Activated T-cell treated with anti-CD3 and anti-CD28 coated beads, Interleukin-2, amount 50 U/mL, for 24 hours (primary cell): ENCODE data around the gene STK32B.
"Not testable (repeated sequence)": the region's sequence is repeated elsewhere in the genome, so short reads cannot be mapped to it uniquely, and the experiment has no call there.

Source experiments
- DNase-seq: peaks from one replicate; pipeline ENCODE4 v3.0.0-alpha.2; 2020
- H3K27ac Mint-ChIP-seq: 2 replicates; pipeline ENCODE4 v1.8.0; 2020; ENCODE audit warnings: mild to moderate bottlenecking, mixed read lengths
- H3K27me3 Mint-ChIP-seq: 2 replicates; pipeline ENCODE4 v1.8.0; 2020; ENCODE audit warnings: mixed read lengths
- H3K36me3 Mint-ChIP-seq: 2 replicates; pipeline ENCODE4 v1.8.0; 2020; ENCODE audit warnings: low read depth, mixed read lengths
- H3K4me1 Mint-ChIP-seq: 2 replicates; pipeline ENCODE4 v1.8.0; 2020; ENCODE audit warnings: low read depth, mixed read lengths
- H3K4me3 Mint-ChIP-seq: 2 replicates; pipeline ENCODE4 v1.8.0; 2020; ENCODE audit warnings: mild to moderate bottlenecking, moderate library complexity, mixed read lengths
- H3K9me3 Mint-ChIP-seq: 2 replicates; pipeline ENCODE4 v1.8.0; 2020; ENCODE audit warnings: mixed read lengths

The STK32B gene

GRCh38 chr4:5423670-5424069 is 372.4 kb downstream of the STK32B start:
- DNase-seq = no peak
- no peaks in the 10 kb centered on the region for H3K9me3 Mint-ChIP-seq
- no peak overlapping the region for H3K27ac Mint-ChIP-seq
- no peaks in the 10 kb centered on the region for H3K27me3 Mint-ChIP-seq
- no peaks in the 10 kb centered on the region for H3K36me3 Mint-ChIP-seq
- no peaks in the 10 kb centered on the region for H3K4me1 Mint-ChIP-seq
- no peak overlapping the region for H3K4me3 Mint-ChIP-seq

GRCh38 chr4:5424211-5424610 is 372.9 kb downstream of the STK32B start:
- Mint-ChIP-seq H3K4me1 (no peaks in the 10 kb centered on the region), H3K27ac (no peak overlapping the region), H3K36me3 (no peaks in the 10 kb centered on the region), H3K4me3 (no peak overlapping the region), H3K27me3 (no peaks in the 10 kb centered on the region), H3K9me3 (no peaks in the 10 kb centered on the region)
- no peak for DNase-seq

GRCh38 chr4:5424901-5425300 is 373.6 kb downstream of the STK32B start:
- no peaks in the 10 kb centered on the region for H3K4me1 Mint-ChIP-seq
- no peaks in the 10 kb centered on the region for H3K36me3 Mint-ChIP-seq
- no peaks in the 10 kb centered on the region for H3K27me3 Mint-ChIP-seq
- no peak for DNase-seq
- no peak overlapping the region for H3K27ac Mint-ChIP-seq
- peaks cover 2% of the 10 kb centered on the region for H3K9me3 Mint-ChIP-seq
- no peak overlapping the region for H3K4me3 Mint-ChIP-seq

DNA sequence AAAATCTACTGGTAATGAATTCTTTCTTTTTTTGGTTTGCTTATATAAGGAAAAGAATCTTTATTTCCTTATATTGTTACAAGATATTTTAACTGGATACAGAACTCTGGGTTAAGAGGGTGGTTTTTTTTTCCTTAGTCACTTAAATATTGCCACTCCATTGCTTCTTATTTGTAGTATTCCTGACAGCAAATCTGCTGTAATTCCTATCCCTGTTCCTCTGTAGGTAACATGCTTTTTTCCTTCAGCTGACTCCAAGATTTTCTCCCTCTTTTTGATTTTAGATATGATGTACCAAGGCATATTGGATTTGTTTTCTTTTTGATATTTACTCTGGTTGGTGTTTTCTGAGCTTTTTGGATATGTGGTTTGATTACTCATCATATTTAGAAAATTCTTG is 378.5 kb downstream of the STK32B start:
- H3K4me1 Mint-ChIP-seq = no peaks in the 10 kb centered on the region
- no peak overlapping the region for H3K4me3 Mint-ChIP-seq
- H3K27ac Mint-ChIP-seq = no peak overlapping the region
- no peaks in the 10 kb centered on the region for H3K36me3 Mint-ChIP-seq
- DNase-seq = no peak
- peaks cover 3% of the 10 kb centered on the region for H3K27me3 Mint-ChIP-seq
- peaks cover 8% of the 10 kb centered on the region for H3K9me3 Mint-ChIP-seq

DNA sequence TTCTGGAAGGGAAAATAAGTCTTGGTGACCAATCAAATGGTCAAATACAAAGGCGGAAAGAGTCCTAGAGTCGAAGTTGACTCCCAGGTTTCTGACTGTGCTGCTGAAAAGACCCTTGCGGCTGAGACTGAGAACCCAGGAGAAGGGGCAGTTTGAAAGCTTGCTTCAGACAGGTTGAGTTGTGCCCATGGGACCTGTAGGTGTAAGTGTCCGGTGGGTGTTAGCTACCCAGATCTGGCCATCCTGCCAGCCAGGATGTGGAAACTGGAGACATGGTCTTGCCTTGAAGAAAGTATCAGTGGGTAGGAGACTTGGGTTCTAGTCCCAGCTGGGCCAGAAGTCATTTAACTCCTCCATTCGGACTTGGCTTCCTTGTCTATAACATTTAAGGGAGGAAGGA is 381.9 kb downstream of the STK32B start:
- Mint-ChIP-seq H3K9me3 (peaks cover 14% of the 10 kb centered on the region), H3K4me1 (no peaks in the 10 kb centered on the region), H3K36me3 (no peaks in the 10 kb centered on the region), H3K4me3 (no peak overlapping the region), H3K27ac (no peak overlapping the region), H3K27me3 (peaks cover 3% of the 10 kb centered on the region)
- no peak for DNase-seq

DNA sequence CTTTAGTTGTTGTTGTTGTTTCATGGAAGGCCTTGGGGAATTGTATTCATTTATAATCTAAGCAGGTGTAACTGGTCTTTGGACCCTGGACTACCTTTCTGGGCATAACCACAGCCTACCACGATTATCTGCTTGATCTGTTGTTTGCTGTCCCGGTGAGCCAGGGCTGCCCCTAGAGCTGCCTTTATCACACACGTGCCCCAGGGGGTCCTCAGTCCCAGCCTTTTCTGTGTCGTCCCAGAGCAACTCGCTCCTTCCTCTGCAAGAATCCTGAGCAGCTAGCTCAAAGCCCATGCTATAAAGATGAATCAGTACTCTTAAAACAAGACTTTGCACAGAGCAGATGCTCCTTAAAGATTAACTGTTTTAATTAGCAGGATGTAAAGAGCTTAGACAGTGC is 383.9 kb downstream of the STK32B start:
- Mint-ChIP-seq H3K27me3 (peaks cover 3% of the 10 kb centered on the region), H3K27ac (no peak overlapping the region), H3K4me1 (no peaks in the 10 kb centered on the region), H3K36me3 (no peaks in the 10 kb centered on the region), H3K9me3 (peaks cover 11% of the 10 kb centered on the region), H3K4me3 (no peak overlapping the region)
- DNase-seq = no peak

- no peak for DNase-seq
- Mint-ChIP-seq H3K4me1 (no peaks in the 10 kb centered on the region), H3K27ac (no peak overlapping the region), H3K4me3 (no peak overlapping the region), H3K27me3 (peaks cover 3% of the 10 kb centered on the region), H3K9me3 (peaks cover 8% of the 10 kb centered on the region), H3K36me3 (no peaks in the 10 kb centered on the region)
These were observed 384.5 kb downstream of the STK32B start for GRCh38 chr4:5435823-5436222.

DNA sequence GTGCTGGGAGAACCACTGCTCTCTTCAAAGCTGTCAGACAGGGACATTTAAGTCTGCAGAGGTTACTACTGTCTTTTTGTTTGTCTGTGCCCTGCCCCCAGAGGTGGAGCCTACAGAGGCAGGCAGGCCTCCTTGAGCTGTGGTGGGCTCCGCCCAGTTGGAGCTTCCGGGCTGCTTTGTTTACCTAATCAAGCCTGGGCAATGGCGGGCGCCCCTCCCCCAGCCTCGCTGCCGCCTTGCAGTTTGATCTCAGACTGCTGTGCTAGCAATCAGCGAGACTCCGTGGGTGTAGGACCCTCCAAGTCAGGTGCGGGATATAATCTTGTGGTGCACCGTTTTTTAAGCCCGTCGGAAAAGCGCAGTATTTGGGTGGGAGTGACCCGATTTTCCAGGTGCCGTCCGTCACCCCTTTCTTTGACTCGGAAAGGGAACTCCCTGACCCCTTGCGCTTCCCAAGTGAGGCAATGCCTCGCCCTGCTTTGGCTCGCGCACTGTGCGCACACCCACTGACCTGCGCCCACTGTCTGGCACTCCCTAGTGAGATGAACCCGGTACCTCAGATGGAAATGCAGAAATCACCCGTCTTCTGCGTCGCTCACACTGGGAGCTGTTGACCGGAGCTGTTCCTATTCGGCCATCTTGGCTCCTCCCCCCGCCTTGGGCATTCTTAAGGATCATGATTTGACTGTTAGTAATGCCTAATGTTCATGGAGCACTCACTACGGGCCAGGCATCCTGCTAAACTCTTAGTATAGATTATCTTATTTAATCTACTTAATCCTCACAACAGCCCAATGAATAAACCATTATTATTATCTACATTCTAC is 392.9 kb downstream of the STK32B start:
- DNase-seq, H3K9me3 Mint-ChIP-seq, H3K27ac Mint-ChIP-seq, H3K4me3 Mint-ChIP-seq, H3K4me1 Mint-ChIP-seq, H3K27me3 Mint-ChIP-seq, H3K36me3 Mint-ChIP-seq: not testable (repeated sequence)

- no peaks in the 10 kb centered on the region for H3K27me3 Mint-ChIP-seq
- H3K4me1 Mint-ChIP-seq = no peaks in the 10 kb centered on the region
- H3K9me3 Mint-ChIP-seq = no peaks in the 10 kb centered on the region
These were observed 393.7 kb downstream of the STK32B start for GRCh38 chr4:5444918-5445517.

DNA sequence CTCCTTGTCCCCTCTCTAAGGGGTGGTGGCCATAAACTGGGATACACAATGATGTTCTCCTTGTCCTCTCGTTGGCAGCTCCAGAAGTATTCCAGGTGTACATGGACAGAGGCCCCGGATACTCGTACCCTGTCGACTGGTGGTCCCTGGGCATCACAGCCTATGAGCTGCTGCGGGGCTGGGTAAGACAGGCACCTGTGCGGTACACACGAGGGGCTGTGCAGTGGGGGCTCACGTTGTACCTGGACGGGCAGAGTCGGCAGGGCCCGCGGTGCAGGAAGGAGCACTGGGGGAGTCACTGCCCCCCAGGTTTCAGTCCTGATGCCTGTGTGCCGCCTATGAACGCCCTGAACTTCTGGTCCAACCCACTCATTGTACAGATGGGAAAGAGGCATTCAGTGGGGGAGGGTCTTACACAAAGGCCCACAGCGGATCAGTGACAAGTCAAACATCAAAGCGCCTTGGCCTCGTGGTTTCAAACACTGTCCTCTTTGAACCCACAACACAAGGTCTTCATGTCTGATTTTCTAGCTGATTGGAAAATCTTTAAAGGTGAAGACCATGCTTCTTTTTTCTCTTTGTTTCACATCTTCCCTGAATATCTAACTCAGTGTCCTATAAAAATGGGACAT is 395.4 kb downstream of the STK32B start:
- no peak for DNase-seq
- H3K4me1 Mint-ChIP-seq = no peaks in the 10 kb centered on the region
- H3K27ac Mint-ChIP-seq = no peak overlapping the region
- H3K36me3 Mint-ChIP-seq = no peaks in the 10 kb centered on the region
- no peaks in the 10 kb centered on the region for H3K27me3 Mint-ChIP-seq
- H3K4me3 Mint-ChIP-seq = no peak overlapping the region
- H3K9me3 Mint-ChIP-seq = no peaks in the 10 kb centered on the region

More at GRCh38 chr4:5444918-5445517, 393.7 kb downstream of the STK32B start:
- no peak overlapping the region for H3K27ac Mint-ChIP-seq
- no peaks in the 10 kb centered on the region for H3K36me3 Mint-ChIP-seq
- H3K4me3 Mint-ChIP-seq = no peak overlapping the region
- no peak for DNase-seq

DNA sequence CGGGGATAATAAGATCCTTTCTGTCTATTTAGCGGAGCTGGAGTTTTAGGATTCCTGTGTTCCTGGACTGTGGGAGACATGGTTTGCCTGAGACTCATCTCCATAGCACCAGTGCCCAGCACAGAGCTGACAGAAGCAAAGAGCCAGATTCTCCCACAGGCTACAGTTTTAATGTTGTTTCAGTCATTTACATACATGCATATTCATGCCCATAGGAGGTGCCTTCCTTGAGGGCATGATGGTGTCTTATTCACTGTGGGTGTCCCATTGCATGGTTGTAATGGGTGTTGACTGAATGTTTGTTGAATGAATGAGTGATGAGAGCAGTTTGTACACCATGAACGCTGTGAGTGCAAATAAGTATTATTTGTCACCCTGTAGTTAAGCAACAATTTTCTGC is 396.5 kb downstream of the STK32B start:
- no peak for DNase-seq
- Mint-ChIP-seq H3K27ac (no peak overlapping the region), H3K36me3 (no peaks in the 10 kb centered on the region), H3K27me3 (no peaks in the 10 kb centered on the region), H3K4me3 (no peak overlapping the region), H3K9me3 (no peaks in the 10 kb centered on the region), H3K4me1 (no peaks in the 10 kb centered on the region)

- Mint-ChIP-seq H3K27ac (no peak overlapping the region), H3K27me3 (no peaks in the 10 kb centered on the region), H3K4me3 (no peak overlapping the region), H3K9me3 (no peaks in the 10 kb centered on the region), H3K36me3 (no peaks in the 10 kb centered on the region), H3K4me1 (no peaks in the 10 kb centered on the region)
- DNase-seq = no peak
These were observed 396.9 kb downstream of the STK32B start for GRCh38 chr4:5448221-5448620.

- Mint-ChIP-seq H3K27me3 (no peaks in the 10 kb centered on the region), H3K36me3 (no peaks in the 10 kb centered on the region), H3K27ac (no peak overlapping the region), H3K4me1 (no peaks in the 10 kb centered on the region), H3K9me3 (no peaks in the 10 kb centered on the region), H3K4me3 (no peak overlapping the region)
- no peak for DNase-seq
These were observed 400.0 kb downstream of the STK32B start for GRCh38 chr4:5451243-5451642.

DNA sequence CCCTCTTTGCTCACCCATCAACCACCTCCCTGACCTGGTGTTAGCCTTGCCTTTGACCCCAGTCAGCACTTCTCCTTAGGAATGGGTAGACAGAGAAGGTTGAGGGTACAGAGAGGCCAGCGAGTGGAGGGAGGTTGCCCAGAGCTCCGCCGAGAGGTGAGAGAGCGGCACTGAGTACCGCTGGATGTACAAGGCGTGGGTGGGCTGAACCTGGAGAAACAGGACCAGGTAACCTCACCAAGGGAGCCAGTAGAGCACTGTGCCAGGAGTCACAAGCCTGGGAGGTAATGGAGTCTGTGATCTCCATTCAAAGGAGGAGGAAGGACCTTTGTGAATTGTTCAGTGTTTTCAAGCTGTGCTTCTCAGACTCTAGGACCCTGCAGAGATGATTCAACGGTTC is 400.9 kb downstream of the STK32B start:
- no peaks in the 10 kb centered on the region for H3K36me3 Mint-ChIP-seq
- H3K9me3 Mint-ChIP-seq = no peaks in the 10 kb centered on the region
- DNase-seq = no peak
- no peaks in the 10 kb centered on the region for H3K27me3 Mint-ChIP-seq
- H3K4me1 Mint-ChIP-seq = no peaks in the 10 kb centered on the region
- H3K27ac Mint-ChIP-seq = no peak overlapping the region
- H3K4me3 Mint-ChIP-seq = no peak overlapping the region

- no peak for DNase-seq
- no peak overlapping the region for H3K27ac Mint-ChIP-seq
- no peaks in the 10 kb centered on the region for H3K4me1 Mint-ChIP-seq
- no peak overlapping the region for H3K4me3 Mint-ChIP-seq
- H3K9me3 Mint-ChIP-seq = no peaks in the 10 kb centered on the region
- H3K36me3 Mint-ChIP-seq = no peaks in the 10 kb centered on the region
- no peaks in the 10 kb centered on the region for H3K27me3 Mint-ChIP-seq
These were observed 403.8 kb downstream of the STK32B start for GRCh38 chr4:5455003-5455585.
